Stromal cell of bone marrow (primary cell): ENCODE data around the gene ZFYVE21.

Experiments used
- DNase-seq: peaks from one replicate; pipeline ENCODE4 v3.0.0-alpha.2; 2012; ENCODE audit warnings: low read depth

Gene ZFYVE21

GRCh38 chr14:103737432-103738045 is 21.9 kb downstream of the ZFYVE21 start:
- no peak for DNase-seq

GRCh38 chr14:103738166-103738565 is 22.6 kb downstream of the ZFYVE21 start:
- DNase-seq, result no peak

GRCh38 chr14:103738701-103739451 is 23.3 kb downstream of the ZFYVE21 start:
- DNase-seq, result no peak

- DNase-seq, result no peak
Measured at GRCh38 chr14:103739466-103739792, 23.8 kb downstream of the ZFYVE21 start.

- no peak for DNase-seq
Measured at GRCh38 chr14:103739793-103740501, 24.3 kb downstream of the ZFYVE21 start.

- no peak for DNase-seq
Measured at GRCh38 chr14:103740991-103741689, 25.5 kb downstream of the ZFYVE21 start.

GRCh38 chr14:103741876-103742275 is 26.3 kb downstream of the ZFYVE21 start:
- no peak for DNase-seq

GRCh38 chr14:103742499-103743255 is 27.1 kb downstream of the ZFYVE21 start:
- no peak for DNase-seq

GRCh38 chr14:103743691-103744090 is 28.1 kb downstream of the ZFYVE21 start:
- DNase-seq, result no peak

- no peak for DNase-seq
Measured at GRCh38 chr14:103744621-103745395, 29.2 kb downstream of the ZFYVE21 start.

- DNase-seq, result no peak
Measured at GRCh38 chr14:103745424-103745823, 29.8 kb downstream of the ZFYVE21 start.

GRCh38 chr14:103746701-103747100 is 31.1 kb downstream of the ZFYVE21 start:
- no peak for DNase-seq

GRCh38 chr14:103748534-103748857 is 32.9 kb downstream of the ZFYVE21 start:
- DNase-seq, result no peak

GRCh38 chr14:103749452-103749851 is 33.8 kb downstream of the ZFYVE21 start:
- no peak for DNase-seq

- DNase-seq, result no peak
Measured at GRCh38 chr14:103749860-103750259, 34.2 kb downstream of the ZFYVE21 start.

GRCh38 chr14:103753774-103754173 is 38.2 kb downstream of the ZFYVE21 start:
- DNase-seq, result no peak

- no peak for DNase-seq
Measured at GRCh38 chr14:103755060-103755459, 39.5 kb downstream of the ZFYVE21 start.

- DNase-seq, result no peak
Measured at GRCh38 chr14:103758059-103758776, 42.6 kb downstream of the ZFYVE21 start.

- no peak for DNase-seq
Measured at GRCh38 chr14:103762036-103762435, 46.4 kb downstream of the ZFYVE21 start.

GRCh38 chr14:103762541-103762940 is 46.9 kb downstream of the ZFYVE21 start:
- DNase-seq, result no peak
